GM18870 (cell line): ENCODE results near the gene NUBPL.
"Not testable (repeated sequence)": the region's sequence is repeated elsewhere in the genome, so short reads cannot be mapped to it uniquely, and the experiment has no call there.

Experiments used
- ATAC-seq: cut with Tn5 transposase; IDR thresholded peaks from one replicate; pipeline ENCODE4 v1.9.1; 2021; ENCODE audit warnings: moderate library complexity; ENCODE audit not compliant: unreplicated experiment

NUBPL gene

GRCh38 chr14:31806249-31806648 lies 245.0 kb downstream of the NUBPL start:
- ATAC-seq: no peak

- ATAC-seq: not testable (repeated sequence)
Observed at GRCh38 chr14:31811693-31812628, 250.8 kb downstream of the NUBPL start.

GRCh38 chr14:31813724-31814490 lies 252.7 kb downstream of the NUBPL start:
- ATAC-seq: not testable (repeated sequence)

GRCh38 chr14:31819281-31819680 lies 258.1 kb downstream of the NUBPL start:
- no peak for ATAC-seq

GRCh38 chr14:31825459-31825858 lies 264.3 kb downstream of the NUBPL start:
- ATAC-seq: no peak

GRCh38 chr14:31827325-31827724 lies 266.1 kb downstream of the NUBPL start:
- no peak for ATAC-seq

- ATAC-seq: no peak
Observed at GRCh38 chr14:31828946-31829868, 268.0 kb downstream of the NUBPL start.

- ATAC-seq: no peak
Observed at GRCh38 chr14:31834616-31835015, 273.4 kb downstream of the NUBPL start.

GRCh38 chr14:31835049-31835448 lies 273.8 kb downstream of the NUBPL start:
- ATAC-seq: no peak

GRCh38 chr14:31837031-31837430 lies 275.8 kb downstream of the NUBPL start:
- no peak for ATAC-seq

GRCh38 chr14:31842899-31843298 lies 281.7 kb downstream of the NUBPL start:
- no peak for ATAC-seq

- no peak for ATAC-seq
Observed at GRCh38 chr14:31843361-31844091, 282.3 kb downstream of the NUBPL start.

- no peak for ATAC-seq
Observed at GRCh38 chr14:31854508-31855075, 293.4 kb downstream of the NUBPL start.

GRCh38 chr14:31855262-31855661 lies 294.1 kb downstream of the NUBPL start:
- ATAC-seq: no peak

GRCh38 chr14:31856003-31856402 lies 294.8 kb downstream of the NUBPL start:
- ATAC-seq: not testable (repeated sequence)

GRCh38 chr14:31858868-31859267 lies 297.7 kb downstream of the NUBPL start:
- ATAC-seq: no peak

GRCh38 chr14:31864937-31865855 lies 304.0 kb downstream of the NUBPL start:
- no peak for ATAC-seq

GRCh38 chr14:31867570-31867969 lies 306.4 kb downstream of the NUBPL start:
- no peak for ATAC-seq

GRCh38 chr14:31868096-31868495 lies 306.9 kb downstream of the NUBPL start:
- not testable (repeated sequence) for ATAC-seq
